HG03457 (cell line): Measurements from ENCODE around the gene U2AF2.
A peak's percentile ranks its signal among the peaks of the same experiment; 100 is the strongest.

Source experiments
- ATAC-seq: cut with Tn5 transposase; IDR thresholded peaks from one replicate; pipeline ENCODE4 v1.9.1; 2021; ENCODE audit warnings: moderate number of reproducible peaks; ENCODE audit not compliant: unreplicated experiment

U2AF2 gene

GRCh38 chr19:55654323-55654867 lies 440 bp upstream of the U2AF2 start:
- ATAC-seq, result peak; percentile 53

- no peak for ATAC-seq
Observed at GRCh38 chr19:55655648-55656040, 809 bp downstream of the U2AF2 start.

- no peak for ATAC-seq
Observed at GRCh38 chr19:55656552-55656951, 1.7 kb downstream of the U2AF2 start.

- ATAC-seq, result no peak
Observed at GRCh38 chr19:55656988-55657747, 2.3 kb downstream of the U2AF2 start.

GRCh38 chr19:55658846-55659459 lies 4.1 kb downstream of the U2AF2 start:
- no peak for ATAC-seq

GRCh38 chr19:55659822-55660221 lies 5.0 kb downstream of the U2AF2 start:
- ATAC-seq, result no peak

- no peak for ATAC-seq
Observed at GRCh38 chr19:55660404-55660803, 5.6 kb downstream of the U2AF2 start.

GRCh38 chr19:55660991-55661390 lies 6.2 kb downstream of the U2AF2 start:
- no peak for ATAC-seq

GRCh38 chr19:55661826-55662225 lies 7.0 kb downstream of the U2AF2 start:
- no peak for ATAC-seq

GRCh38 chr19:55663846-55664536 lies 9.2 kb downstream of the U2AF2 start:
- no peak for ATAC-seq

GRCh38 chr19:55666343-55667005 lies 11.6 kb downstream of the U2AF2 start:
- ATAC-seq, result no peak

- no peak for ATAC-seq
Observed at GRCh38 chr19:55667006-55667381, 12.2 kb downstream of the U2AF2 start.

- no peak for ATAC-seq
Observed at GRCh38 chr19:55667511-55667910, 12.7 kb downstream of the U2AF2 start.

- ATAC-seq, result no peak
Observed at GRCh38 chr19:55667958-55668357, 13.1 kb downstream of the U2AF2 start.

- no peak for ATAC-seq
Observed at GRCh38 chr19:55668603-55669348, 13.9 kb downstream of the U2AF2 start.

GRCh38 chr19:55669418-55670279 lies 14.8 kb downstream of the U2AF2 start:
- no peak for ATAC-seq

GRCh38 chr19:55670280-55671053 lies 15.6 kb downstream of the U2AF2 start:
- ATAC-seq, result no peak

GRCh38 chr19:55671054-55671378 lies 16.2 kb downstream of the U2AF2 start:
- ATAC-seq, result no peak

GRCh38 chr19:55672418-55672817 lies 17.6 kb downstream of the U2AF2 start:
- ATAC-seq, result no peak
